ENCODE data around the gene KRTAP2-1. TPM values are rescaled to one million over a fixed set of nuclear protein-coding genes. Genes with fewer than 3 reads are reported as not detected.
"Not testable (repeated sequence)": the region's sequence is repeated elsewhere in the genome, so short reads cannot be mapped to it uniquely, and the experiment has no call there.

KRTAP2-1 gene
- total and polyA plus RNA-seq, 8 donors: not detected

DNA sequence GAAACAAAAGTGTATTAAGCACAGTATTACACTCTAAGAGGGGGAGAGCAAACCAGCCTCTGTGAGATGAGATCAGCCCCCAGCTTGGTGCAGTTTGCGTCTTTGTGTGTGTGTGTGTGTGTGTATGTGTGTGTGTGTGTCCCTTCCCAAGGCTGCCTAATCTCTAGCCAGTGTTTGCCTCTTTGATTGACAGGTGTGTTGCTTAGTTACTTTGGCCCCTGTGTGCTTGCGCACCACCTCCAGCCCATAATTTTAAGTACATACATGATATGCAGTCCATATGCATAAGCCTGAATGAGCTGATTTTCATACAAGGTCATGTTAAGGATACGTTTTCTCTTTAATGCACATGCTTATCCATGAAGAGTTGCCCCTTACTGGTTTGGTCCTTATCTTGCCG is 45.3 kb downstream of the KRTAP2-1 start:
- Histone ChIP-seq H3K9me3 (no peaks in the 10 kb centered on the region), H3K36me3 (no peaks in the 10 kb centered on the region), H3K27me3 (no peaks in the 10 kb centered on the region), H3K4me3 (no peak overlapping the region), H3K27ac (no peak overlapping the region), H3K4me1 (no peaks in the 10 kb centered on the region)
- TF ChIP-seq CTCF (IDR thresholded peaks at IDR 0.05): no peak
- 57 to 71% methylated on average over 4 of the region's 4 CpGs for WGBS, 2 donors
- intact Hi-C loops (cut with DNase I): no loop called here
- FAIRE-seq (no peak), DNase-seq (no peak), ATAC-seq (no peak)

- intact Hi-C loops (cut with DNase I); H3K4me1 ChIP-seq; FAIRE-seq; H3K27ac ChIP-seq; H3K9me3 ChIP-seq; ATAC-seq; DNase-seq; H3K27me3 ChIP-seq; H3K4me3 ChIP-seq; H3K36me3 ChIP-seq: not testable (repeated sequence)
- 68 to 91% methylated on average over 6 of the region's 6 CpGs for WGBS, 2 donors
These were observed 47.6 kb downstream of the KRTAP2-1 start, which contains the start of gene KRTAP3-2 for GRCh38 chr17:40999563-40999962. Gene KRTAP3-2 (minus strand): TSS chr17:40999906. CDS start chr17:40999853, 53 bp downstream.

- no peaks in the 10 kb centered on the region for H3K36me3 ChIP-seq
- 59% methylated on average over 2 of the region's 2 CpGs for WGBS, 2 donors
- DNase-seq: no peak
- H3K4me1 ChIP-seq: no peaks in the 10 kb centered on the region
- TF ChIP-seq CTCF (IDR thresholded peaks at IDR 0.05): no peak
- intact Hi-C loops (cut with DNase I): no loop called here
- no peak overlapping the region for H3K27ac ChIP-seq
- H3K4me3 ChIP-seq: no peak overlapping the region
- no peaks in the 10 kb centered on the region for H3K9me3 ChIP-seq
- no peaks in the 10 kb centered on the region for H3K27me3 ChIP-seq
- no peak for ATAC-seq
- FAIRE-seq: no peak
These were observed 49.8 kb downstream of the KRTAP2-1 start for GRCh38 chr17:40997361-40997760.

GRCh38 chr17:40996829-40997228 is 50.3 kb downstream of the KRTAP2-1 start:
- 68 to 78% methylated on average over 4 of the region's 4 CpGs for WGBS, 2 donors
- FAIRE-seq (no peak), ATAC-seq (no peak), DNase-seq (no peak)
- Histone ChIP-seq H3K4me3 (no peak overlapping the region), H3K4me1 (no peaks in the 10 kb centered on the region), H3K27ac (no peak overlapping the region), H3K9me3 (no peaks in the 10 kb centered on the region), H3K27me3 (no peaks in the 10 kb centered on the region), H3K36me3 (no peaks in the 10 kb centered on the region)
- TF ChIP-seq CTCF (IDR thresholded peaks at IDR 0.05): no peak
- intact Hi-C loops (cut with DNase I): no loop called here

Other genes with a start within 250 kb of the KRTAP2-1 start
Only the 30 nearest of the 37 such genes appear.
- not detected for gene KRT12, start 180.1 kb downstream of the KRTAP2-1 start, total RNA-seq
- gene KRT12, start 180.1 kb downstream of the KRTAP2-1 start, polyA plus RNA-seq: not detected
- gene KRT20, start 162.1 kb downstream of the KRTAP2-1 start, total RNA-seq: under 1 TPM in 1 of 6 donors, not detected in 5; 0.63 TPM
- gene KRT20, start 162.1 kb downstream of the KRTAP2-1 start, polyA plus RNA-seq: under 1 TPM in 1 of 2 donors, not detected in 1; 0.46 TPM
- 10 to 100 TPM in 2 of 6 donors, 1 to 10 TPM in 1, under 1 TPM in 3; 0.78 to 17.7 (median 1.1) TPM for gene KRT23, start 109.7 kb downstream of the KRTAP2-1 start, total RNA-seq
- gene KRT23, start 109.7 kb downstream of the KRTAP2-1 start, polyA plus RNA-seq: 1 to 10 TPM in 1 of 2 donors, under 1 TPM in 1; 0.59 to 7.6 TPM
- not detected for gene KRT39, start 80.4 kb downstream of the KRTAP2-1 start, total RNA-seq
- gene KRT39, start 80.4 kb downstream of the KRTAP2-1 start, polyA plus RNA-seq: not detected
- under 1 TPM in 3 of 6 donors, not detected in 3; 0.09 to 0.24 (median 0.20) TPM for gene KRT40, start 63.0 kb downstream of the KRTAP2-1 start, total RNA-seq
- 1 to 10 TPM in 1 of 2 donors, under 1 TPM in 1; 0.61 to 1.0 TPM for gene KRT40, start 63.0 kb downstream of the KRTAP2-1 start, polyA plus RNA-seq
- gene KRTAP3-3, start 53.2 kb downstream of the KRTAP2-1 start, total RNA-seq: not detected
- under 1 TPM in 1 of 2 donors, not detected in 1; 0.30 TPM for gene KRTAP3-3, start 53.2 kb downstream of the KRTAP2-1 start, polyA plus RNA-seq
- gene KRTAP3-2, start 47.4 kb downstream of the KRTAP2-1 start, total RNA-seq: not detected
- not detected for gene KRTAP3-2, start 47.4 kb downstream of the KRTAP2-1 start, polyA plus RNA-seq
- gene KRTAP3-1, start 38.2 kb downstream of the KRTAP2-1 start, total RNA-seq: not detected
- under 1 TPM in 1 of 2 donors, not detected in 1; 0.19 TPM for gene KRTAP3-1, start 38.2 kb downstream of the KRTAP2-1 start, polyA plus RNA-seq
- gene KRTAP1-5, start 20.1 kb downstream of the KRTAP2-1 start, total RNA-seq: not detected
- not detected for gene KRTAP1-5, start 20.1 kb downstream of the KRTAP2-1 start, polyA plus RNA-seq
- not detected for gene KRTAP1-4, start 17.1 kb downstream of the KRTAP2-1 start, total RNA-seq
- not detected for gene KRTAP1-4, start 17.1 kb downstream of the KRTAP2-1 start, polyA plus RNA-seq
- not detected for gene KRTAP1-3, start 12.4 kb downstream of the KRTAP2-1 start, total RNA-seq
- gene KRTAP1-3, start 12.4 kb downstream of the KRTAP2-1 start, polyA plus RNA-seq: not detected
- under 1 TPM in 3 of 6 donors, not detected in 3; 0.16 to 0.46 (median 0.31) TPM for gene KRTAP1-1, start 5.9 kb downstream of the KRTAP2-1 start, total RNA-seq
- gene KRTAP1-1, start 5.9 kb downstream of the KRTAP2-1 start, polyA plus RNA-seq: under 1 TPM in 1 of 2 donors, not detected in 1; 0.68 TPM
- gene KRTAP2-2, start 7.9 kb upstream of the KRTAP2-1 start, total RNA-seq: not detected
- gene KRTAP2-2, start 7.9 kb upstream of the KRTAP2-1 start, polyA plus RNA-seq: not detected
- gene KRTAP2-3, start 12.8 kb upstream of the KRTAP2-1 start, total RNA-seq: not detected
- gene KRTAP2-3, start 12.8 kb upstream of the KRTAP2-1 start, polyA plus RNA-seq: not detected
- not detected for gene KRTAP2-4, start 18.6 kb upstream of the KRTAP2-1 start, total RNA-seq
- not detected for gene KRTAP2-4, start 18.6 kb upstream of the KRTAP2-1 start, polyA plus RNA-seq
- not detected for gene KRTAP4-7, start 36.8 kb upstream of the KRTAP2-1 start, total RNA-seq
- not detected for gene KRTAP4-7, start 36.8 kb upstream of the KRTAP2-1 start, polyA plus RNA-seq
- gene KRTAP4-8, start 50.8 kb upstream of the KRTAP2-1 start, total RNA-seq: not detected
- gene KRTAP4-8, start 50.8 kb upstream of the KRTAP2-1 start, polyA plus RNA-seq: not detected
- gene KRTAP4-16, start 54.9 kb upstream of the KRTAP2-1 start, total RNA-seq: not detected
- not detected for gene KRTAP4-16, start 54.9 kb upstream of the KRTAP2-1 start, polyA plus RNA-seq
- not detected for gene KRTAP4-9, start 58.1 kb upstream of the KRTAP2-1 start, total RNA-seq
- not detected for gene KRTAP4-9, start 58.1 kb upstream of the KRTAP2-1 start, polyA plus RNA-seq
- gene KRTAP4-11, start 71.1 kb upstream of the KRTAP2-1 start, total RNA-seq: not detected
- gene KRTAP4-11, start 71.1 kb upstream of the KRTAP2-1 start, polyA plus RNA-seq: not detected
- gene KRTAP4-12, start 76.9 kb upstream of the KRTAP2-1 start, total RNA-seq: not detected
- not detected for gene KRTAP4-12, start 76.9 kb upstream of the KRTAP2-1 start, polyA plus RNA-seq
- gene KRTAP4-6, start 93.2 kb upstream of the KRTAP2-1 start, total RNA-seq: not detected
- not detected for gene KRTAP4-6, start 93.2 kb upstream of the KRTAP2-1 start, polyA plus RNA-seq
- not detected for gene KRTAP4-5, start 102.5 kb upstream of the KRTAP2-1 start, total RNA-seq
- gene KRTAP4-5, start 102.5 kb upstream of the KRTAP2-1 start, polyA plus RNA-seq: not detected
- not detected for gene KRTAP4-4, start 113.4 kb upstream of the KRTAP2-1 start, total RNA-seq
- not detected for gene KRTAP4-4, start 113.4 kb upstream of the KRTAP2-1 start, polyA plus RNA-seq
- not detected for gene KRTAP4-3, start 120.9 kb upstream of the KRTAP2-1 start, total RNA-seq
- not detected for gene KRTAP4-3, start 120.9 kb upstream of the KRTAP2-1 start, polyA plus RNA-seq
- gene KRTAP4-2, start 130.9 kb upstream of the KRTAP2-1 start, total RNA-seq: not detected
- gene KRTAP4-2, start 130.9 kb upstream of the KRTAP2-1 start, polyA plus RNA-seq: not detected
- not detected for gene KRTAP4-1, start 137.6 kb upstream of the KRTAP2-1 start, total RNA-seq
- gene KRTAP4-1, start 137.6 kb upstream of the KRTAP2-1 start, polyA plus RNA-seq: not detected
- not detected for gene KRTAP9-1, start 142.6 kb upstream of the KRTAP2-1 start, total RNA-seq
- gene KRTAP9-1, start 142.6 kb upstream of the KRTAP2-1 start, polyA plus RNA-seq: not detected
- not detected for gene KRTAP9-2, start 179.3 kb upstream of the KRTAP2-1 start, total RNA-seq
- gene KRTAP9-2, start 179.3 kb upstream of the KRTAP2-1 start, polyA plus RNA-seq: not detected
- not detected for gene KRTAP9-3, start 185.1 kb upstream of the KRTAP2-1 start, total RNA-seq
- gene KRTAP9-3, start 185.1 kb upstream of the KRTAP2-1 start, polyA plus RNA-seq: not detected

Data from pancreas (tissue), 10 donors.